CD14-positive monocyte (primary cell): ENCODE data around the gene CD200R1L. TPM values are rescaled to one million over a fixed set of nuclear protein-coding genes. Genes with fewer than 3 reads are reported as not detected.

Source experiments
- DNase-seq, 3 donors: peaks; one replicate each; pipeline ENCODE4 v3.0.0-alpha.2; 2011 to 2022
- H2AFZ ChIP-seq: 2 replicates; pipeline ENCODE4 v1.6.0; 2012; ENCODE audit warnings: mild to moderate bottlenecking, low read depth, low read length, inconsistent platforms; ENCODE audit not compliant: insufficient read depth, poor library complexity, severe bottlenecking
- H3K27ac ChIP-seq, 2 donors: 1 replicate in 1 of 2; 2 replicates in 1 of 2; pipeline ENCODE4 v1.5.1; 2012 to 2013; ENCODE audit warnings: low read length in 2 of 2, control low read depth in 1 of 2, inconsistent platforms in 1 of 2, low read depth in 1 of 2, mild to moderate bottlenecking in 1 of 2
- H3K27me3 ChIP-seq, 2 donors: one replicate each; pipeline versions ENCODE4 v1.6.0 to v1.6.1; 2011 to 2013; ENCODE audit warnings: low read length in 2 of 2; ENCODE audit not compliant: control insufficient read depth in 2 of 2, insufficient read depth in 2 of 2
- H3K36me3 ChIP-seq, 2 donors: replicated peaks in 1 of 2; 1 replicate in 1 of 2; 2 replicates in 1 of 2; pipeline versions ENCODE4 v1.5.1 to v1.6.1; 2012 to 2013; ENCODE audit warnings: low read length in 2 of 2, control low read depth in 1 of 2, inconsistent platforms in 1 of 2, mild to moderate bottlenecking in 1 of 2; ENCODE audit not compliant: insufficient read depth in 2 of 2, control insufficient read depth in 1 of 2
- H3K4me1 ChIP-seq, 2 donors: 1 replicate in 1 of 2; 2 replicates in 1 of 2; pipeline versions ENCODE4 v1.5.1 to v1.6.1; 2012 to 2013; ENCODE audit warnings: low read length in 2 of 2, control low read depth in 1 of 2, inconsistent platforms in 1 of 2, mild to moderate bottlenecking in 1 of 2, moderate library complexity in 1 of 2; ENCODE audit not compliant: insufficient read depth in 2 of 2, control insufficient read depth in 1 of 2
- H3K4me2 ChIP-seq: replicated peaks from 2 replicates; pipeline ENCODE3; 2012; ENCODE audit warnings: low read length, moderate library complexity, mild to moderate bottlenecking; ENCODE audit not compliant: poor library complexity, severe bottlenecking; ENCODE audit errors: extremely low read depth
- H3K4me3 ChIP-seq, 3 experiments: fragments of 200-600 bp in 1 of 3; sonication (generic) in 1 of 3; replicated peaks in 1 of 3; 1 replicate in 2 of 3; 2 replicates in 1 of 3; pipeline ENCODE4 v1.5.1; 2011 to 2013; ENCODE audit warnings: low read length in 3 of 3, mild to moderate bottlenecking in 3 of 3, control low read depth in 2 of 3, low read depth in 2 of 3, inconsistent platforms in 1 of 3, moderate library complexity in 1 of 3
- H3K79me2 ChIP-seq: 2 replicates; pipeline ENCODE4 v1.6.0; 2012; ENCODE audit warnings: mild to moderate bottlenecking, control low read depth, inconsistent platforms, low read length, moderate library complexity; ENCODE audit not compliant: insufficient read depth
- H3K9ac ChIP-seq: 2 replicates; pipeline ENCODE4 v1.6.0; 2017; ENCODE audit warnings: low read length, mild to moderate bottlenecking; ENCODE audit not compliant: insufficient read depth, poor library complexity, severe bottlenecking
- H3K9me3 ChIP-seq, 2 donors: replicated peaks in 1 of 2; 1 replicate in 1 of 2; 2 replicates in 1 of 2; pipeline versions ENCODE4 v1.5.1 to v1.6.1; 2012 to 2013; ENCODE audit warnings: low read length in 2 of 2, control low read depth in 1 of 2; ENCODE audit not compliant: control insufficient read depth in 1 of 2, insufficient read depth in 1 of 2
- H4K20me1 ChIP-seq: 2 replicates; pipeline ENCODE4 v1.6.0; 2012; ENCODE audit warnings: mild to moderate bottlenecking, low read length, control low read depth, moderate library complexity; ENCODE audit not compliant: insufficient read depth
- H3K27ac Mint-ChIP-seq, 7 donors: one replicate each; pipeline ENCODE4 v1.8.0; 2020; ENCODE audit warnings: mild to moderate bottlenecking in 7 of 7, mixed read lengths in 7 of 7, moderate library complexity in 6 of 7, inconsistent platforms in 2 of 7
- H3K27me3 Mint-ChIP-seq, 3 donors: one replicate each; pipeline ENCODE4 v1.8.0; 2021 to 2022; ENCODE audit warnings: low read depth in 3 of 3, mild to moderate bottlenecking in 3 of 3, mixed read lengths in 3 of 3, moderate library complexity in 3 of 3, inconsistent platforms in 1 of 3
- H3K36me3 Mint-ChIP-seq, 2 donors: one replicate each; pipeline ENCODE4 v1.8.0; 2020; ENCODE audit warnings: mixed read lengths in 2 of 2, inconsistent platforms in 1 of 2, mild to moderate bottlenecking in 1 of 2
- H3K4me1 Mint-ChIP-seq: one replicate; pipeline ENCODE4 v1.8.0; 2020; ENCODE audit warnings: mild to moderate bottlenecking, mixed read lengths
- H3K4me3 Mint-ChIP-seq, 2 donors: one replicate each; pipeline ENCODE4 v1.8.0; 2020; ENCODE audit warnings: mild to moderate bottlenecking in 2 of 2, mixed read lengths in 2 of 2, moderate library complexity in 1 of 2
- H3K9me3 Mint-ChIP-seq, 7 donors: one replicate each; pipeline ENCODE4 v1.8.0; 2020 to 2022; ENCODE audit warnings: mixed read lengths in 7 of 7, mild to moderate bottlenecking in 6 of 7, moderate library complexity in 6 of 7, inconsistent platforms in 2 of 7
- CTCF ChIP-seq: fragments of 200-600 bp; IDR thresholded peaks from one replicate; pipeline ENCODE4 v1.8.0; 2022; ENCODE audit warnings: antibody characterized with exemption, mild to moderate bottlenecking
- WGBS: methylation state at CpG from one replicate; pipeline ENCODE4 v1.1.5; 2013; ENCODE audit warnings: missing lambda C conversion rate; ENCODE audit not compliant: insufficient coverage; 5-methylcytosine and 5-hydroxymethylcytosine counted together
- intact Hi-C, 2 donors: fragments of 100-400 bp; cut with micrococcal nuclease; formaldehyde crosslinking; loops; one replicate each; pipeline versions ENCODE4 v1.15.0 to v1.15.1; 2023
- polyA plus RNA-seq, 3 donors: library from polyadenylated mRNA; depleted of rRNA in 1 of 3; unstranded in 2 of 3; stranded (reverse) in 1 of 3; fragments of 300-500 nt in 2 of 3; fragments of >200 nt in 1 of 3; fragmentation: Illumina TruSeq in 2 of 3; gene quantifications; 1 replicate in 2 of 3; 2 replicates in 1 of 3; pipeline ENCODE4 v1.2.3, GENCODE V29; 2012 to 2021

Gene CD200R1L
- polyA plus RNA-seq, 3 donors = not detected

DNA sequence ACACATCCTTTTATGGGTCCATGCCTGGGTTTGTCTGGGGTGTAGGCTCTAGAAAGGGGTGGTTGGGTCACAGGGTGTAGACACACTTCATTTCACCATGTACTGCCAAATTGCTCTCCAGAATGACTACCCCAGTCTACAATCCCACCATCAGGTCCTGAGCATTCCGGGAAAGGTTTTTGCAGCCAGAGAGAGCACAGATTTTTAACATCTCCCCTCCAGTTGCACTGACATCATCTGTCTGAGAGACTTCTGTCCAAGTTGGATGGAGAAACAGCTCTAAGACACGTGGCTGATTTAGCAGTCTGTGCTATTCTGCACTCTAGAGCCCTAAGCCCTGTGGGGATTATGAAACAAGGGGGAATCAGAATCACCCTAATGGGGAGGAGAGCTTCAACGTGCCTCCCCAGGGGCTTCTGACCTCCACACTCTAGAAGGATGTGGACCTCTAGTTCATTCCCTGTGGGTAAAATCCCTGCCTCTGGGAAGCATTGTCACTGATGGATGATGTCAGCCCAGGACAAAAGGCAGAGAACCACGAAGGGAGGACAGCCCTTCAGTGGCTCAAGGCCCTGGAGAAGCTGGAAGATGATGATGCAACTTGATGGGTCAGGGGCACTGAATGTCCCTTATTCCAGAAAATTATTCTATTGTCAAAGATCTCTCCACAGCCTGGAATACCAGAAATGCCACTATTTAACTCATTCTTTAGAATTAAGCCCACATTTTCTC, 71.5 kb downstream of the CD200R1L start:
- 80% methylated on average over 1 of the region's 4 CpGs for WGBS
- H3K9me3 Mint-ChIP-seq = peaks cover 0 to under 1% (median 0%) of the 10 kb centered on the region in 7 donors
- H3K36me3 ChIP-seq = no peaks in the 10 kb centered on the region
- no peak overlapping the region for H2AFZ ChIP-seq
- no peaks in the 10 kb centered on the region for H3K9me3 ChIP-seq
- peak overlapping the region in 1 of 7 donors; percentile 82 for H3K27ac Mint-ChIP-seq
- H3K4me3 ChIP-seq = no peak overlapping the region
- peaks cover 0 to 10% (median 1%) of the 10 kb centered on the region in 3 donors for H3K27me3 Mint-ChIP-seq
- intact Hi-C loops = loop anchor here in 1 of 2 donors (5.0 kb wide), 1 partner anchor 37 kb away; no protein-coding TSS in a partner anchor
- H3K4me1 ChIP-seq = peaks cover 42 to 58% of the 10 kb centered on the region in 2 donors
- no peaks in the 10 kb centered on the region for H3K79me2 ChIP-seq
- TF ChIP-seq CTCF = no peak
- H3K27ac ChIP-seq = peak overlapping the region in 1 of 2 donors; percentile 15
- H3K27me3 ChIP-seq = no peaks in the 10 kb centered on the region
- H3K4me2 ChIP-seq = no peak overlapping the region
- H3K4me1 Mint-ChIP-seq = peaks cover 63% of the 10 kb centered on the region
- H3K4me3 Mint-ChIP-seq = no peak overlapping the region
- H4K20me1 ChIP-seq = no peaks in the 10 kb centered on the region
- peaks cover 0 to 5% of the 10 kb centered on the region in 2 donors for H3K36me3 Mint-ChIP-seq
- DNase-seq = no peak
- H3K9ac ChIP-seq = no peak overlapping the region

DNA sequence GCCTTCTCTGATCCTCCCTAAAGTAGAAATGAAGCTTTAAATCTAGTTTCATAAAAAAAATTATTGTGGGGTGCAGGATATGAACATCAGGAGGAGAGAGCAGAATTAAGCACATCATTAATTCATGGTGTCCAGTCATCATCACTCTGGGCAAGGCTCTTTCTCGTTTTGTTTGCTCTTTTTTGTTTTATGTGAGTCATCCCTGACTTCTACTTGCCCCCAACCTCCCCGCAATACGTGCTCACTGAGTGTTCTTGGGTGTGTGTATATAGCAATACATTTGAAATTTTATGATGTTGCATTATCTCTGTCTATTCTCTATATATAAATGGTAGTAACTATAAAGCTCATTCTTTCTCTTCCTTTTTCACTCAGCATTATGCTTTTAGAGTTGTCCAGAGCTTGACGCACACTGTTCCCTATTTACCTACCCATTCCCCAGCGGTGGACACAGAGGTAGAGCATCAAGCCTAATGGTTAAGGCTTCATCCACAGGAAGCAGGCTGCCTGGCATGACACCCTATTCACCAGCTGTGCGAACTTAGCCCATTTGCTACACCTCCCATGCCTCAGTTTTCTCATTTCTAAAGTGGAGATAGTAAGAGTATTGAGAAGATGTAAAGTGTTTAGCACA, 72.3 kb downstream of the CD200R1L start:
- Histone ChIP-seq H3K9me3 (no peaks in the 10 kb centered on the region), H3K9ac (no peak overlapping the region), H3K36me3 (no peaks in the 10 kb centered on the region), H3K79me2 (no peaks in the 10 kb centered on the region), H3K27ac (no peak overlapping the region), H4K20me1 (no peaks in the 10 kb centered on the region), H2AFZ (no peak overlapping the region), H3K27me3 (no peaks in the 10 kb centered on the region), H3K4me2 (no peak overlapping the region), H3K4me3 (no peak overlapping the region), H3K4me1 (peaks cover 41 to 58% of the 10 kb centered on the region in 2 donors)
- no peak for TF ChIP-seq CTCF
- intact Hi-C loops = no loop called here
- WGBS = no CpG with 5 or more reads among the region's 6 CpGs
- peaks cover 0 to 10% (median 1%) of the 10 kb centered on the region in 3 donors for H3K27me3 Mint-ChIP-seq
- H3K4me1 Mint-ChIP-seq = peaks cover 66% of the 10 kb centered on the region
- H3K27ac Mint-ChIP-seq = no peak overlapping the region
- no peak overlapping the region for H3K4me3 Mint-ChIP-seq
- peaks cover 0 to 6% of the 10 kb centered on the region in 2 donors for H3K36me3 Mint-ChIP-seq
- DNase-seq = no peak
- peaks cover 0 to 3% (median 0%) of the 10 kb centered on the region in 7 donors for H3K9me3 Mint-ChIP-seq
